ENCODE data around the gene YWHAG. TPM values are rescaled to one million over a fixed set of nuclear protein-coding genes. Genes with fewer than 3 reads are reported as not detected.

The YWHAG gene
- total and polyA plus RNA-seq, 4 donors, result 72.6 to 669 (median 501) TPM

GRCh38 chr7:76281006-76281705 is 77.6 kb downstream of the YWHAG start:
- Histone ChIP-seq H3K36me3 (ENCODE audit: control insufficient read depth, insufficient read depth, low read length) (peaks cover 28% of the 10 kb centered on the region), H3K9me3 (ENCODE audit: control insufficient read depth, insufficient read depth, low read length) (no peaks in the 10 kb centered on the region), H3K27me3 (ENCODE audit: control insufficient read depth, insufficient read depth, low read length) (peaks cover 29% of the 10 kb centered on the region), H3K4me1 (ENCODE audit: control insufficient read depth, insufficient read depth, low read length) (peaks cover 17% of the 10 kb centered on the region), H3K4me3 (ENCODE audit: low read depth, low read length) (peak overlapping the region; percentile 16), H3K27ac (ENCODE audit: low read depth, low read length) (no peak overlapping the region)
- no peak for DNase-seq (ENCODE audit: low read depth in 4 of 6, low spot score in 6 of 6)
- 1% methylated on average over 63 of the region's 63 CpGs for WGBS (ENCODE audit: insufficient coverage)

- H3K4me3 ChIP-seq (ENCODE audit: low read depth, low read length), result no peak overlapping the region
- no peaks in the 10 kb centered on the region for H3K9me3 ChIP-seq (ENCODE audit: control insufficient read depth, insufficient read depth, low read length)
- peak in 1 of 6 donors; percentile 33 for DNase-seq (ENCODE audit: low read depth in 4 of 6, low spot score in 6 of 6)
Observed at GRCh38 chr7:76280408-76280807, 78.4 kb downstream of the YWHAG start.

GRCh38 chr7:76278540-76278939 is 80.3 kb downstream of the YWHAG start:
- Histone ChIP-seq H3K9me3 (ENCODE audit: control insufficient read depth, insufficient read depth, low read length) (no peaks in the 10 kb centered on the region), H3K36me3 (ENCODE audit: control insufficient read depth, insufficient read depth, low read length) (peaks cover 13% of the 10 kb centered on the region), H3K4me3 (ENCODE audit: low read depth, low read length) (no peak overlapping the region), H3K27me3 (ENCODE audit: control insufficient read depth, insufficient read depth, low read length) (peaks cover 28% of the 10 kb centered on the region), H3K27ac (ENCODE audit: low read depth, low read length) (no peak overlapping the region), H3K4me1 (ENCODE audit: control insufficient read depth, insufficient read depth, low read length) (peaks cover 11% of the 10 kb centered on the region)
- WGBS (ENCODE audit: insufficient coverage), result 93% methylated on average over 1 of the region's 1 CpG
- DNase-seq (ENCODE audit: low read depth in 4 of 6, low spot score in 6 of 6), result no peak

More at GRCh38 chr7:76280408-76280807, 78.4 kb downstream of the YWHAG start:
- H3K27ac ChIP-seq (ENCODE audit: low read depth, low read length), result no peak overlapping the region
- H3K36me3 ChIP-seq (ENCODE audit: control insufficient read depth, insufficient read depth, low read length), result peaks cover 22% of the 10 kb centered on the region
- H3K4me1 ChIP-seq (ENCODE audit: control insufficient read depth, insufficient read depth, low read length), result peaks cover 14% of the 10 kb centered on the region
- WGBS (ENCODE audit: insufficient coverage), result 0% methylated on average over 10 of the region's 25 CpGs
- H3K27me3 ChIP-seq (ENCODE audit: control insufficient read depth, insufficient read depth, low read length), result peaks cover 30% of the 10 kb centered on the region

Other genes with a start within 250 kb of the YWHAG start
- gene SRRM3, start 157.1 kb downstream of the YWHAG start, total RNA-seq, result 1 to 10 TPM; 7.2 to 7.8 TPM
- 10 to 100 TPM; 47.0 to 80.0 TPM for gene SRRM3, start 157.1 kb downstream of the YWHAG start, polyA plus RNA-seq (ENCODE audit: insufficient read length in 2 of 2)
- gene HSPB1, start 56.3 kb downstream of the YWHAG start, total RNA-seq, result 10 to 100 TPM; 17.4 to 55.2 TPM
- 100 to 1,000 TPM; 201 to 214 TPM for gene HSPB1, start 56.3 kb downstream of the YWHAG start, polyA plus RNA-seq (ENCODE audit: insufficient read length in 2 of 2)
- 1 to 10 TPM; 1.9 to 3.1 TPM for gene SSC4D, start 50.7 kb upstream of the YWHAG start, total RNA-seq
- 1 to 10 TPM; 3.1 to 4.3 TPM for gene SSC4D, start 50.7 kb upstream of the YWHAG start, polyA plus RNA-seq (ENCODE audit: insufficient read length in 2 of 2)
- 1 to 10 TPM in 1 of 2 donors, under 1 TPM in 1; 0.59 to 2.3 TPM for gene ZP3, start 66.0 kb upstream of the YWHAG start, total RNA-seq
- 1 to 10 TPM; 1.1 to 1.5 TPM for gene ZP3, start 66.0 kb upstream of the YWHAG start, polyA plus RNA-seq (ENCODE audit: insufficient read length in 2 of 2)
- 1 to 10 TPM; 3.6 to 7.1 TPM for gene DTX2, start 102.7 kb upstream of the YWHAG start, total RNA-seq
- 10 to 100 TPM in 1 of 2 donors, 1 to 10 TPM in 1; 8.4 to 11.4 TPM for gene DTX2, start 102.7 kb upstream of the YWHAG start, polyA plus RNA-seq (ENCODE audit: insufficient read length in 2 of 2)
- 1 to 10 TPM in 1 of 2 donors, under 1 TPM in 1; 0.89 to 1.3 TPM for gene UPK3B, start 151.6 kb upstream of the YWHAG start, total RNA-seq
- gene UPK3B, start 151.6 kb upstream of the YWHAG start, polyA plus RNA-seq (ENCODE audit: insufficient read length in 2 of 2), result 1 to 10 TPM in 1 of 2 donors, under 1 TPM in 1; 0.25 to 1.0 TPM
- gene SPDYE16, start 184.3 kb upstream of the YWHAG start, total RNA-seq, result under 1 TPM in 1 of 2 donors, not detected in 1; 0.28 TPM
- gene SPDYE16, start 184.3 kb upstream of the YWHAG start, polyA plus RNA-seq (ENCODE audit: insufficient read length in 2 of 2), result 1 to 10 TPM; 1.5 to 8.1 TPM

Data from spinal cord (tissue), 10 donors.